Stimulated activated CD8-positive, alpha-beta memory T cell treated with anti-CD3 and anti-CD28 coated beads, Interleukin-12 subunit alpha, Interleukin-12 subunit beta, amount 100 ng/mL, for 1 hour (primary cell): ENCODE data around the gene NXPE4.
"Not testable (repeated sequence)": the region's sequence is repeated elsewhere in the genome, so short reads cannot be mapped to it uniquely, and the experiment has no call there.

Experiments used
- DNase-seq: peaks from one replicate; pipeline ENCODE4 v3.0.0-alpha.2; 2020; ENCODE audit warnings: low read depth

Gene NXPE4

GRCh38 chr11:114595571-114595970 lies at the start of gene NXPE4:
NXPE4 (minus strand) TSS chr11:114595786; CDS start chr11:114594759, 1,027 bp downstream.
- no peak for DNase-seq

- DNase-seq = not testable (repeated sequence)
These were observed 43.9 kb upstream of the NXPE4 start for GRCh38 chr11:114639440-114639839.

- not testable (repeated sequence) for DNase-seq
These were observed 35.9 kb upstream of the NXPE4 start for GRCh38 chr11:114631445-114631965.

- no peak for DNase-seq
These were observed 29.7 kb upstream of the NXPE4 start for GRCh38 chr11:114625294-114625693.

GRCh38 chr11:114624455-114625207 lies 29.0 kb upstream of the NXPE4 start:
- no peak for DNase-seq

GRCh38 chr11:114623720-114624119 lies 28.1 kb upstream of the NXPE4 start:
- no peak for DNase-seq

GRCh38 chr11:114622858-114623257 lies 27.3 kb upstream of the NXPE4 start:
- DNase-seq = no peak

GRCh38 chr11:114621950-114622809 lies 26.6 kb upstream of the NXPE4 start:
- no peak for DNase-seq

- no peak for DNase-seq
These were observed 25.5 kb upstream of the NXPE4 start for GRCh38 chr11:114621072-114621471.

GRCh38 chr11:114619659-114620173 lies 24.1 kb upstream of the NXPE4 start:
- DNase-seq = no peak

GRCh38 chr11:114618139-114618538 lies 22.6 kb upstream of the NXPE4 start:
- DNase-seq = no peak

- DNase-seq = no peak
These were observed 21.9 kb upstream of the NXPE4 start for GRCh38 chr11:114617157-114618124.

GRCh38 chr11:114616516-114616915 lies 20.9 kb upstream of the NXPE4 start:
- no peak for DNase-seq

GRCh38 chr11:114615448-114616361 lies 20.1 kb upstream of the NXPE4 start:
- DNase-seq = no peak

- DNase-seq = no peak
These were observed 18.6 kb upstream of the NXPE4 start for GRCh38 chr11:114614127-114614720.

GRCh38 chr11:114613094-114613493 lies 17.5 kb upstream of the NXPE4 start:
- not testable (repeated sequence) for DNase-seq

- no peak for DNase-seq
These were observed 17.1 kb upstream of the NXPE4 start for GRCh38 chr11:114612686-114613085.

GRCh38 chr11:114612199-114612598 lies 16.6 kb upstream of the NXPE4 start:
- DNase-seq = not testable (repeated sequence)

- DNase-seq = no peak
These were observed 15.7 kb upstream of the NXPE4 start for GRCh38 chr11:114610984-114611944.
